Hematopoietic multipotent progenitor cell (in vitro differentiated cells): ENCODE measurements around the gene DPH3. TPM values are rescaled to one million over a fixed set of nuclear protein-coding genes. Genes with fewer than 3 reads are reported as not detected.

ENCODE experiments used
- DNase-seq, 3 donors: peaks; one replicate each; pipeline ENCODE4 v3.0.0-alpha.2; 2011 to 2015; ENCODE audit warnings: low read depth in 2 of 3, low spot score in 2 of 3
- total RNA-seq: library from RNA; depleted of rRNA; stranded (reverse); fragments of >200 nt; gene quantifications from one replicate; pipeline ENCODE4 v1.2.3, GENCODE V29; 2012

DPH3 gene
- total RNA-seq, 1 donor: 4.6 TPM

GRCh38 chr3:16294844-16295243 lies 30.1 kb upstream of the DPH3 start:
- DNase-seq: no peak

GRCh38 chr3:16290827-16291196 lies 26.1 kb upstream of the DPH3 start:
- peak in 2 of 3 donors; percentile 21 to 26 for DNase-seq

- DNase-seq: peak in 2 of 3 donors; percentile 50 to 79
Measured at GRCh38 chr3:16290007-16290826, 25.5 kb upstream of the DPH3 start.

- no peak for DNase-seq
Measured at GRCh38 chr3:16289144-16289889, 24.6 kb upstream of the DPH3 start.

- no peak for DNase-seq
Measured at GRCh38 chr3:16288664-16289063, 23.9 kb upstream of the DPH3 start.

- peak in 1 of 3 donors; percentile 38 for DNase-seq
Measured at GRCh38 chr3:16286751-16287543, 22.2 kb upstream of the DPH3 start.

- peak in 1 of 3 donors; percentile 61 for DNase-seq
Measured at GRCh38 chr3:16286161-16286560, 21.4 kb upstream of the DPH3 start.

- DNase-seq: no peak
Measured at GRCh38 chr3:16284633-16285032, 19.9 kb upstream of the DPH3 start.

GRCh38 chr3:16280671-16281070 lies 15.9 kb upstream of the DPH3 start:
- no peak for DNase-seq

GRCh38 chr3:16279010-16279801 lies 14.5 kb upstream of the DPH3 start:
- DNase-seq: no peak

GRCh38 chr3:16277471-16277870 lies 12.7 kb upstream of the DPH3 start:
- DNase-seq: no peak

GRCh38 chr3:16273867-16274266 lies 9.1 kb upstream of the DPH3 start:
- no peak for DNase-seq

GRCh38 chr3:16272588-16272987 lies 7.8 kb upstream of the DPH3 start:
- no peak for DNase-seq

GRCh38 chr3:16270855-16271254 lies 6.1 kb upstream of the DPH3 start:
- DNase-seq: no peak

- DNase-seq: no peak
Measured at GRCh38 chr3:16266714-16267113, 2.0 kb upstream of the DPH3 start.

GRCh38 chr3:16265455-16265786 lies 678 bp upstream of the DPH3 start:
- DNase-seq: no peak

GRCh38 chr3:16264174-16264707 lies 502 bp downstream of the DPH3 start:
- no peak for DNase-seq

GRCh38 chr3:16262174-16262573 lies 2.6 kb downstream of the DPH3 start:
- DNase-seq: no peak

GRCh38 chr3:16260046-16260445 lies 4.7 kb downstream of the DPH3 start:
- no peak for DNase-seq

GRCh38 chr3:16258866-16259265 lies 5.9 kb downstream of the DPH3 start:
- DNase-seq: no peak
